ENCODE results near the gene EEF2K. TPM values are rescaled to one million over a fixed set of nuclear protein-coding genes. Genes with fewer than 3 reads are reported as not detected.
"Not testable (repeated sequence)": the region's sequence is repeated elsewhere in the genome, so short reads cannot be mapped to it uniquely, and the experiment has no call there.

EEF2K gene
- total RNA-seq, 2 donors from 2014 or later, result 23.6 to 25.1 TPM

DNA sequence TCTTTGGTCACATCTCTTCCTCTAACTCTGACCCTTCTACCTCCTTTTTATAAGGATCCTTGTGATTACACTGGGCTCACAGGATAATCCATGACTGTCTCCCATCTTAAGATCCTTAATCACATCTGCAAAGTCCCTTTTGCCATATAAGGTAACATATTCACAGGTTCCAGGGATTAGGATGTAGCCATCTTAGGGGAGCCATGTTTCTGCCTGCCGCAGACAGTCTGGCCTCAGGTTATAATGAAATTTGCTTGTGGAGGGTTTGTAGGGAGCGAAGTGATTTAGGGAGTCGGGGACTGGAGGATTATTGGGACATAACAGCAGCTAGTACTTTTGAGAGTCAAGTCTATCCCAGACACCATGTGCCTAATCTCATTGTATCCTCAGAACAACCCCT is 7.7 kb downstream of the EEF2K start:
- Histone ChIP-seq H3K4me3 (no peak overlapping the region), H3K9me3 (no peaks in the 10 kb centered on the region), H3K27ac (no peak overlapping the region), H3K36me3 (replicated peaks in 1 of 2; ENCODE audit: insufficient read depth in 1 of 2, low read depth in 2 of 2) (no peaks in the 10 kb centered on the region), H3K4me1 (peaks cover 24% of the 10 kb centered on the region), H3K27me3 (no peaks in the 10 kb centered on the region)
- ATAC-seq (no peak), DNase-seq (no peak)
- no peak for TF ChIP-seq POLR2A (IDR thresholded peaks at IDR 0.05)
- TF ChIP-seq, protein P1, sequence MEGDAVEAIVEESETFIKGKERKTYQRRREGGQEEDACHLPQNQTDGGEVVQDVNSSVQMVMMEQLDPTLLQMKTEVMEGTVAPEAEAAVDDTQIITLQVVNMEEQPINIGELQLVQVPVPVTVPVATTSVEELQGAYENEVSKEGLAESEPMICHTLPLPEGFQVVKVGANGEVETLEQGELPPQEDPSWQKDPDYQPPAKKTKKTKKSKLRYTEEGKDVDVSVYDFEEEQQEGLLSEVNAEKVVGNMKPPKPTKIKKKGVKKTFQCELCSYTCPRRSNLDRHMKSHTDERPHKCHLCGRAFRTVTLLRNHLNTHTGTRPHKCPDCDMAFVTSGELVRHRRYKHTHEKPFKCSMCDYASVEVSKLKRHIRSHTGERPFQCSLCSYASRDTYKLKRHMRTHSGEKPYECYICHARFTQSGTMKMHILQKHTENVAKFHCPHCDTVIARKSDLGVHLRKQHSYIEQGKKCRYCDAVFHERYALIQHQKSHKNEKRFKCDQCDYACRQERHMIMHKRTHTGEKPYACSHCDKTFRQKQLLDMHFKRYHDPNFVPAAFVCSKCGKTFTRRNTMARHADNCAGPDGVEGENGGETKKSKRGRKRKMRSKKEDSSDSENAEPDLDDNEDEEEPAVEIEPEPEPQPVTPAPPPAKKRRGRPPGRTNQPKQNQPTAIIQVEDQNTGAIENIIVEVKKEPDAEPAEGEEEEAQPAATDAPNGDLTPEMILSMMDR (IDR thresholded peaks at IDR 0.05), result no peak
- intact Hi-C loops (cut with DNase I), result no loop called here
- WGBS, 2 donors, result 98% methylated on average over 3 of the region's 3 CpGs

DNA sequence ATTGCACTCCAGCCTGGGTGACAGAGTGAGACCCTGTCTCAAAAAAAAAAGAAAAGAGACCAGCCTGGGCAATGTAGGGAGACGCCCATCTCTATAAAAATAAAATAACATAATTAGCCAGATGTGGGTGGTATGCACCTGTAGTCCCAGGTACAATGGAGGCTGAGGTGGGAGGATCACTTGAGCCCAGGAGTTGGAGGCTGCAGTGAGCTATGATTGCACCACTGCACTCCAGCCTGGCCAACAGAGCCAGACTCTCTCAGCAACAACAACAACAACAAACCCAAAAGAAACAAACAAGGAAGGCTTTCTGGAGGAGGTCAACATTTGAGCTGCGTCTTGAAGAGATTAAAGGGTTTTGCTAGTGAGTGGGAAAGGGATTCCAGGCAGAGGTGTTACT is 8.3 kb downstream of the EEF2K start:
- WGBS, 2 donors, result 97 to 100% methylated on average over 2 of the region's 2 CpGs
- TF ChIP-seq POLR2A (IDR thresholded peaks at IDR 0.05), result no peak
- TF ChIP-seq, protein P1 (IDR thresholded peaks at IDR 0.05), result no peak
- ATAC-seq (no peak), DNase-seq (no peak)
- H3K4me3 ChIP-seq, result no peak overlapping the region
- H3K36me3 ChIP-seq (replicated peaks in 1 of 2; ENCODE audit: insufficient read depth in 1 of 2, low read depth in 2 of 2), result no peaks in the 10 kb centered on the region
- H3K9me3 ChIP-seq, result no peaks in the 10 kb centered on the region
- no peaks in the 10 kb centered on the region for H3K27me3 ChIP-seq
- H3K4me1 ChIP-seq, result peaks cover 19% of the 10 kb centered on the region
- intact Hi-C loops (cut with DNase I), result no loop called here
- H3K27ac ChIP-seq, result no peak overlapping the region

DNA sequence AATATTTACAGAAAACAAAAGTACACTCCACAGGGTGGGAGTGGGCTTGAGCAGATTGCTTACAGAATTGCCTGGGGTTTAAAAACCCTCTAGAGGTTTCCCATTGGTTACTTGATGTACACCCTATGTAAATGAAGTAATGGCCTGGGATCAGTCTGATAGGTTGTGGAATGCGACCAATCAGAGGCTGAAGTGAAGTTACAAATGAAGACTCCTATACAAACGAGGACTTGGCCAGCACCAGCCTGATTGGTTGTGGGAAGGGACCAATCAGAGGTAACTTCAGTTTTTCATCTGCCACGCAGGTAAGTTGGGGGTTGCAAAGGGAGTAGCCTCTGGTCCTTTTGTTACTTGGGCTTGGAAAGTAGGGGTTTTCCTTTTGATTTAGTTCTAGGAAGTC is 8.8 kb downstream of the EEF2K start:
- whole genome bisulfite sequencing, 2 donors, result 81 to 94% methylated on average over 3 of the region's 3 CpGs
- peaks cover 14% of the 10 kb centered on the region for H3K4me1 ChIP-seq
- TF ChIP-seq, protein P1 (IDR thresholded peaks at IDR 0.05), result no peak
- no peak for TF ChIP-seq POLR2A (IDR thresholded peaks at IDR 0.05)
- no peaks in the 10 kb centered on the region for H3K27me3 ChIP-seq
- intact Hi-C loops (cut with DNase I), result no loop called here
- H3K27ac ChIP-seq, result no peak overlapping the region
- ATAC-seq (no peak), DNase-seq (no peak)
- H3K4me3 ChIP-seq, result no peak overlapping the region
- H3K36me3 ChIP-seq (replicated peaks in 1 of 2; ENCODE audit: insufficient read depth in 1 of 2, low read depth in 2 of 2), result no peaks in the 10 kb centered on the region
- H3K9me3 ChIP-seq, result no peaks in the 10 kb centered on the region

DNA sequence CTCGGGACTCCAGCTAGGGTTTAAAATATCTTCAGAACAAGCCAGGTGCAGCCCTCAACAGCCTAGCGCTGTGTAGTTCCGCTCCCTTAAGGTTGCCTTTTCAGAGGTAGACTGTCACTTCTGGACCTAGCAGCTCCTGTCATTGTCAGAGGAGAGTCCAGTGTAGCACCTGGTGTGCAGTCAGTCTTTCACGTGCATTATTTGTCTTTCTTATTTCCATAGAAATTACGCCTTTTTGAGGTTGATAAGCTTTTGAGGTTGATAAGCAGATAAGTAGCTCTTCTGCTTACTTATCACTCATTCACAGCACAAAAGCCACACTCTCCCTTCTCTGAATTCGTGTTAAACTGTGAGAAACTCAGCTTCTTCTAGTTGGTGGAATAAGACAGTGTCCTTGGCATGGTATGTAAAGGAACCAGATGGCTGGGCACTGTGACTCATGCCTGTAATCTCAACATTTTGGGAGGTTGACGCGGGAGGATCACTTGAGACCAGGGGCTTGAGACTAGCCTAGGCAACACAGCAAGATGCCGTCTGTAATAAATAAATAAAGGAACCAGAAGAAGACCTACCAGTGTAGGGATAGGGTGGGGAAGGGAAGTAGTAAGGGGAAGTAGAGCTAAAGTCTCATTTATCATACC is 10.2 kb downstream of the EEF2K start:
- DNase-seq (no peak), ATAC-seq (peak; percentile 33)
- TF ChIP-seq, protein P1 (IDR thresholded peaks at IDR 0.05), result no peak
- no peak for TF ChIP-seq POLR2A (IDR thresholded peaks at IDR 0.05)
- H3K9me3 ChIP-seq, result no peaks in the 10 kb centered on the region
- peak overlapping the region in 1 of 4 donors; percentile 5 for H3K27ac ChIP-seq
- WGBS, 2 donors, result 31 to 42% methylated on average over 9 of the region's 9 CpGs
- H3K27me3 ChIP-seq, result no peaks in the 10 kb centered on the region
- no peaks in the 10 kb centered on the region for H3K36me3 ChIP-seq (replicated peaks in 1 of 2; ENCODE audit: insufficient read depth in 1 of 2, low read depth in 2 of 2)
- no peak overlapping the region for H3K4me3 ChIP-seq
- intact Hi-C loops (cut with DNase I), result no loop called here
- peaks cover 17% of the 10 kb centered on the region for H3K4me1 ChIP-seq

DNA sequence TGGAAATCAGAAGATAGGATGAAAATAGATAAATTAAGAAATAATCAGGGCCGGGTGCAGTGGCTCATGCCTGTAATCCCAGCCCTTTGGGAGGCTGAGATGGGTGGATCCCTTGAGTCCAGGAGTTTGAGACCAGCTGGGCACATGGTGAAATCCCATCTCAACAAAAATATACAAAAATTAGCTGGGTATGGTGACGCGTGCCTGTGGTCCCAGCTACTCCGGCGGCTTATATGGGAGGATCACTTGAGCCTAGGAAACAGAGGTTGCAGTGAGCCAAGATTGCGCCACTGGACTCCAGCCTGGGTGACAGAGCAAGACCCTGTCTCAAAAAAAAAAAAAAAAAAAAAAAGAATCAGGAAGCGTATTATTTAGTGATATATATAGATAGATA is 10.8 kb downstream of the EEF2K start:
- H3K9me3 ChIP-seq; H3K36me3 ChIP-seq (replicated peaks in 1 of 2; ENCODE audit: insufficient read depth in 1 of 2, low read depth in 2 of 2); H3K4me3 ChIP-seq; intact Hi-C loops (cut with DNase I); DNase-seq; H3K27me3 ChIP-seq; ATAC-seq; H3K27ac ChIP-seq: not testable (repeated sequence)
- WGBS, 2 donors, result 88 to 90% methylated on average over 7 of the region's 7 CpGs
- peaks cover 17% of the 10 kb centered on the region for H3K4me1 ChIP-seq

Measured in body of pancreas (tissue), 4 donors.